Natural killer cell (primary cell): Measurements from ENCODE around the gene NRXN2. TPM values are rescaled to one million over a fixed set of nuclear protein-coding genes. Genes with fewer than 3 reads are reported as not detected.
"Not testable (repeated sequence)": the region's sequence is repeated elsewhere in the genome, so short reads cannot be mapped to it uniquely, and the experiment has no call there.

ENCODE experiments used
- ATAC-seq, 3 donors: fragments of 150-1000 bp in 2 of 3; fragments of 200-7000 bp in 1 of 3; cut with Tn5 transposase; 1 replicate in 1 of 3; 2 replicates in 2 of 3; pipeline ENCODE4 v1.10.0; 2021; ENCODE audit warnings: mild to moderate bottlenecking in 2 of 3, moderate library complexity in 2 of 3
- DNase-seq, 2 donors: peaks; one replicate each; pipeline versions ENCODE4 v3.0.0 to v3.0.0-alpha.2; 2013 to 2021; ENCODE audit warnings: mixed read lengths in 1 of 2
- H3K27ac ChIP-seq: one replicate; pipeline ENCODE4 v1.5.1; 2013; ENCODE audit warnings: mild to moderate bottlenecking, low read length
- H3K27me3 ChIP-seq: one replicate; pipeline ENCODE4 v1.6.1; 2013; ENCODE audit warnings: low read length; ENCODE audit not compliant: control insufficient read depth, insufficient read depth
- H3K36me3 ChIP-seq: one replicate; pipeline ENCODE4 v1.6.1; 2013; ENCODE audit warnings: low read length; ENCODE audit not compliant: control insufficient read depth, insufficient read depth
- H3K4me1 ChIP-seq: one replicate; pipeline ENCODE4 v1.6.1; 2013; ENCODE audit warnings: low read length; ENCODE audit not compliant: control insufficient read depth, insufficient read depth
- H3K4me3 ChIP-seq: one replicate; pipeline ENCODE4 v1.5.1; 2013; ENCODE audit warnings: low read length
- H3K9me3 ChIP-seq: one replicate; pipeline ENCODE4 v1.6.1; 2013; ENCODE audit warnings: low read length; ENCODE audit not compliant: control insufficient read depth, insufficient read depth
- H3K27ac Mint-ChIP-seq, 2 donors: one replicate each; pipeline ENCODE4 v1.8.0; 2022; ENCODE audit warnings: mild to moderate bottlenecking in 2 of 2, mixed read lengths in 2 of 2, moderate library complexity in 1 of 2
- H3K27me3 Mint-ChIP-seq, 2 donors: one replicate each; pipeline ENCODE4 v1.8.0; 2022; ENCODE audit warnings: low read depth in 2 of 2, mixed read lengths in 2 of 2
- H3K36me3 Mint-ChIP-seq: one replicate; pipeline ENCODE4 v1.8.0; 2022; ENCODE audit warnings: mixed read lengths
- H3K4me1 Mint-ChIP-seq, 2 donors: one replicate each; pipeline ENCODE4 v1.8.0; 2022; ENCODE audit warnings: mixed read lengths in 2 of 2
- H3K4me3 Mint-ChIP-seq: one replicate; pipeline ENCODE4 v1.8.0; 2022; ENCODE audit warnings: mild to moderate bottlenecking, moderate library complexity, mixed read lengths
- H3K9me3 Mint-ChIP-seq, 2 donors: one replicate each; pipeline ENCODE4 v1.8.0; 2022; ENCODE audit warnings: mixed read lengths in 2 of 2
- WGBS: methylation state at CpG from one replicate; pipeline ENCODE4 v1.1.7; 2013; ENCODE audit warnings: missing lambda C conversion rate; ENCODE audit not compliant: insufficient coverage; 5-methylcytosine and 5-hydroxymethylcytosine counted together
- intact Hi-C: fragments of 100-400 bp; cut with micrococcal nuclease; formaldehyde crosslinking; loops from one replicate; pipeline ENCODE4 v1.14.2; 2022
- total RNA-seq, 4 donors: library from RNA; stranded (reverse); fragments of 120-200 nt in 1 of 4; gene quantifications; one replicate each; pipeline versions ENCODE4 v1.2.3 to v1.2.4, GENCODE V29; 2013 to 2022
- TF ChIP-seq, protein P1 (sequence below): fragments of 200-600 bp; IDR thresholded peaks from one replicate; pipeline ENCODE4 v1.8.0; 2022; ENCODE audit warnings: antibody characterized with exemption

Gene NRXN2
- total RNA-seq, 3 donors from 2014 or later (not counting 1 experiment from before 2014, with no cell fraction given), result 2.9 to 9.6 (median 7.7) TPM

DNA sequence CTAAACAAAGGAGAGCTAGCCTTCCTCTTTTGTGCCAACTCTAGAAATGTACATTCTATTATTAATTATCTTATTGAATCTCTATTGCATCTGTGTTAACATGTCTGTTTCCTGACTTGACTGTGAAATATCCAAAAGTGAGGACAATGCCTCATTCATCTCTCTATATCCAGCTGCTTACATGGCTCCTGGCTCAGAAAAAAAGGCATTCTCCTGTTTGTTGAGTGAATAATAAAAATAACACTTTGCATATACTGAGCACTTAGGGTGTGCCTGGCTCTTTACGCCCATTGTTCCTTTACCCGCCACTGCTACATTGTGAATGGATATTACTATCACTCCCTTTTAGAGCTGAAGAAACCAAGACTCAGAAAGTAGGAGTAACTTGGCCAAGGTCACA is 19.9 kb downstream of the NRXN2 start:
- TF ChIP-seq, protein P1, sequence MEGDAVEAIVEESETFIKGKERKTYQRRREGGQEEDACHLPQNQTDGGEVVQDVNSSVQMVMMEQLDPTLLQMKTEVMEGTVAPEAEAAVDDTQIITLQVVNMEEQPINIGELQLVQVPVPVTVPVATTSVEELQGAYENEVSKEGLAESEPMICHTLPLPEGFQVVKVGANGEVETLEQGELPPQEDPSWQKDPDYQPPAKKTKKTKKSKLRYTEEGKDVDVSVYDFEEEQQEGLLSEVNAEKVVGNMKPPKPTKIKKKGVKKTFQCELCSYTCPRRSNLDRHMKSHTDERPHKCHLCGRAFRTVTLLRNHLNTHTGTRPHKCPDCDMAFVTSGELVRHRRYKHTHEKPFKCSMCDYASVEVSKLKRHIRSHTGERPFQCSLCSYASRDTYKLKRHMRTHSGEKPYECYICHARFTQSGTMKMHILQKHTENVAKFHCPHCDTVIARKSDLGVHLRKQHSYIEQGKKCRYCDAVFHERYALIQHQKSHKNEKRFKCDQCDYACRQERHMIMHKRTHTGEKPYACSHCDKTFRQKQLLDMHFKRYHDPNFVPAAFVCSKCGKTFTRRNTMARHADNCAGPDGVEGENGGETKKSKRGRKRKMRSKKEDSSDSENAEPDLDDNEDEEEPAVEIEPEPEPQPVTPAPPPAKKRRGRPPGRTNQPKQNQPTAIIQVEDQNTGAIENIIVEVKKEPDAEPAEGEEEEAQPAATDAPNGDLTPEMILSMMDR, result no peak
- Histone ChIP-seq H3K9me3 (no peaks in the 10 kb centered on the region), H3K4me3 (no peak overlapping the region), H3K4me1 (no peaks in the 10 kb centered on the region), H3K27ac (no peak overlapping the region), H3K36me3 (no peaks in the 10 kb centered on the region), H3K27me3 (no peaks in the 10 kb centered on the region)
- intact Hi-C loops, result no loop called here
- no peak overlapping the region for H3K4me3 Mint-ChIP-seq
- 100% methylated on average over 2 of the region's 2 CpGs for WGBS
- no peaks in the 10 kb centered on the region for H3K9me3 Mint-ChIP-seq
- no peaks in the 10 kb centered on the region for H3K36me3 Mint-ChIP-seq
- ATAC-seq, result no peak
- no peak overlapping the region for H3K27ac Mint-ChIP-seq
- peaks cover 0 to 6% of the 10 kb centered on the region in 2 donors for H3K4me1 Mint-ChIP-seq
- H3K27me3 Mint-ChIP-seq, result peaks cover 11 to 19% of the 10 kb centered on the region in 2 donors
- DNase-seq, result no peak

- H3K9me3 Mint-ChIP-seq, H3K36me3 Mint-ChIP-seq, H3K4me1 ChIP-seq, intact Hi-C loops, H3K27ac Mint-ChIP-seq, H3K4me3 Mint-ChIP-seq, DNase-seq, H3K36me3 ChIP-seq, H3K9me3 ChIP-seq, H3K4me1 Mint-ChIP-seq, H3K4me3 ChIP-seq, H3K27ac ChIP-seq, H3K27me3 ChIP-seq, ATAC-seq: not testable (repeated sequence)
- 94% methylated on average over 23 of the region's 29 CpGs for WGBS
- H3K27me3 Mint-ChIP-seq, result peaks cover 11 to 18% of the 10 kb centered on the region in 2 donors
Measured at GRCh38 chr11:64701956-64702355, 21.0 kb downstream of the NRXN2 start.

GRCh38 chr11:64698427-64698826 is 24.6 kb downstream of the NRXN2 start:
- H3K9me3 Mint-ChIP-seq, result no peaks in the 10 kb centered on the region
- H3K4me3 Mint-ChIP-seq, result no peak overlapping the region
- Histone ChIP-seq H3K36me3 (no peaks in the 10 kb centered on the region), H3K27me3 (no peaks in the 10 kb centered on the region), H3K4me3 (no peak overlapping the region), H3K27ac (no peak overlapping the region), H3K4me1 (no peaks in the 10 kb centered on the region), H3K9me3 (no peaks in the 10 kb centered on the region)
- ATAC-seq (no peak), DNase-seq (no peak)
- no peaks in the 10 kb centered on the region for H3K36me3 Mint-ChIP-seq
- H3K27ac Mint-ChIP-seq, result no peak overlapping the region
- intact Hi-C loops, result no loop called here
- H3K27me3 Mint-ChIP-seq, result peaks cover 16 to 17% of the 10 kb centered on the region in 2 donors
- TF ChIP-seq, protein P1, result no peak
- WGBS, result 100% methylated on average over 1 of the region's 1 CpG
- no peaks in the 10 kb centered on the region for H3K4me1 Mint-ChIP-seq

DNA sequence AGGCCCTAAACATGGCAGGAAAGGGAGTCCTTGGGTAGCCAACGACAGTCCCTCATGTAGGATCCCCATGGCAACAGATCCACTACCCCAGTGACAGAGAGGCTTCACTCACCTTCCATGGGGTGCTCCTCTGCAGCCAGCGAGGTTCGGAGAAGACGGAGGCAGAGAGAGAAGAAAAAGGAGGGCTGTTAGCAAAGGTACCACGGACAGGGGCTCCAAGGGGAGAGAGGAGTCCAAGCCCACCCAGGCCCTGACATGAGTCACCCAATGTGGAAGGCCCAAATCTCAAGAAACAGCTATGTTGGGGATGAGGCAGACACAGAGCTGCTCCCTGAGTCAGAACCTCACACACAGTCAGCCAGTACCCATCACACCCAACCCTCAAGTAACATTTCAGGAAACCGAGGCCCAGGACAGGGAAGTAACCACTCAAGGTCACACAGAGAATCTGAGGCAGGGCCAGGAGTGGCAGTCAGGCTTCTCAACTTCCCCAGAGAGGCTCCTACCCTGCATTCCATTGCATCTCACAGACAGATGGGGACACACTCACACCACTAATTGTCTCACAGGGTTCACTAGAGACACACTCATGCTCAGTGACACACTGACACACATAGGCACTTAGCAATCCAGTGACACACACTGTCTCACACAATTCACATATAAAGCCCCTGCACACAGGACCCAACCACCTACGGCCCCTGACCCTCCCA is 25.2 kb downstream of the NRXN2 start:
- DNase-seq (no peak), ATAC-seq (no peak)
- WGBS, result 85% methylated on average over 7 of the region's 7 CpGs
- no peaks in the 10 kb centered on the region for H3K9me3 ChIP-seq
- Mint-ChIP-seq H3K4me1 (peaks cover 0 to 3% of the 10 kb centered on the region in 2 donors), H3K9me3 (no peaks in the 10 kb centered on the region), H3K27me3 (peaks cover 22 to 23% of the 10 kb centered on the region in 2 donors), H3K36me3 (no peaks in the 10 kb centered on the region), H3K4me3 (no peak overlapping the region), H3K27ac (no peak overlapping the region)
- intact Hi-C loops, result no loop called here
- H3K36me3 ChIP-seq, result no peaks in the 10 kb centered on the region
- no peaks in the 10 kb centered on the region for H3K27me3 ChIP-seq
- no peak overlapping the region for H3K27ac ChIP-seq
- no peaks in the 10 kb centered on the region for H3K4me1 ChIP-seq
- TF ChIP-seq, protein P1, result no peak
- no peak overlapping the region for H3K4me3 ChIP-seq
